NCI-H146 (cell line): ENCODE measurements around the gene EGR1.
"Not testable (repeated sequence)": the region's sequence is repeated elsewhere in the genome, so short reads cannot be mapped to it uniquely, and the experiment has no call there.

ENCODE experiments used
- DNase-seq: peaks from one replicate; lab custom pipeline; 2025; lab: John Stamatoyannopoulos, UW

The EGR1 gene

GRCh38 chr5:138507485-138507884, 42.2 kb downstream of the EGR1 start:
- DNase-seq, result not testable (repeated sequence)

GRCh38 chr5:138508958-138509357, 43.7 kb downstream of the EGR1 start:
- no peak for DNase-seq

GRCh38 chr5:138514021-138514420, 48.7 kb downstream of the EGR1 start:
- DNase-seq, result no peak

- no peak for DNase-seq
Observed at GRCh38 chr5:138515556-138516245, 50.4 kb downstream of the EGR1 start.

GRCh38 chr5:138517437-138517836, 52.2 kb downstream of the EGR1 start:
- DNase-seq, result no peak
